ENCODE measurements around the gene BIRC6.

GRCh38 chr2:32611366-32611765, 254.5 kb downstream of the BIRC6 start:
- TF ChIP-seq NRF1 (IDR thresholded peaks at IDR 0.05; ENCODE audit: low read depth, low read length) (no peak), CTCF (IDR thresholded peaks at IDR 0.05; ENCODE audit: control extremely low read depth in 1 of 3, insufficient read depth in 1 of 3, low read depth in 1 of 3, low read length in 3 of 3) (no peak), EZH2 (IDR thresholded peaks at IDR 0.05; ENCODE audit: low read depth, low read length, severe bottlenecking) (no peak), SP2 (IDR thresholded peaks at IDR 0.05; ENCODE audit: low read length) (no peak), POLR2AphosphoS5 (IDR thresholded peaks at IDR 0.05; ENCODE audit: low read depth, low read length) (no peak), POLR2A (IDR thresholded peaks at IDR 0.05; ENCODE audit: control extremely low read depth in 1 of 2, low read depth in 2 of 2, low read length in 2 of 2) (no peak), SRF (IDR thresholded peaks at IDR 0.05; ENCODE audit: low read depth, low read length) (no peak)

Data from H1 (cell line).